Fibroblast of skin of abdomen (primary cell): Measurements from ENCODE around the gene SLC26A8.
"Not testable (repeated sequence)": the region's sequence is repeated elsewhere in the genome, so short reads cannot be mapped to it uniquely, and the experiment has no call there.

Experiments
- DNase-seq: peaks from one replicate; pipeline ENCODE4 v3.0.0-alpha.2; 2013

SLC26A8 gene

DNA sequence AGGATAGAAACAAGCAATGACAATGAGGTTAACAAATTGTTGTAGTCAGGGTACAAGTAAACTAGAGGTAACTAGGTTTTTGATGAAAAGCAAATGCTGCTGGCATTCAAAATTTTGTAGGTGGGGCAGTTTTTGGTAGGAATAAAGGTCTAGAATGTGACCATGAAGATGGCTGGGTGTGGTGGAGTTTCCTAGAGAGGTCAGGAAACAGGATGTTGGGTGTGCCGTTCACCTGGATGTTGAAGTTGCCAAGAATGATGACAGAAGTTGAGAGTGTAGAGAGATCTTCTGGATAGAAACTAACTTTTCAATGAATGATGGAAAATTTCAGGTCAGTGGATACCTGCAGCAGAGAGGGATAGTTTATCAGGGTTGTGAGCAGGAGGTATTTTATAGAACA, 25.9 kb upstream of the SLC26A8 start:
- DNase-seq = no peak

DNA sequence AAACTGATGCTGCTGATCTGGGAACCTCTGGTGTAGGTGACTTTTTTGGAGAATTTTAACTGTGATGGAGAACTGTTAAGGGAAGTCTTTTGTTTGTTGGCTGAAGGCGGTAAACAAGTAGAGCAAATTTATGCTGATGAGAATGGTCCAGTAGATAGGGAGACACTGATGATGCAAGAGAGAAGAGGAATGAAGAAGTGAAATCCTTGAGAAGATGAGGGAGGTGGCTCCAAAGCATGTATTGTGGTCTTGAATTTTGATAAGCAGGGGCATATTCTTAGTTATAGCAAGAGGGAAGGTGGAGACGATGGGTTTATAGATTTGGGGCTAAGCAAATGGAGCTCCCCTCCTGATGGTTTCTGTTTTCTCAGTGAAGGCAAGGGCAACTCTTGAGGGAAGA, 25.1 kb upstream of the SLC26A8 start:
- no peak for DNase-seq

DNA sequence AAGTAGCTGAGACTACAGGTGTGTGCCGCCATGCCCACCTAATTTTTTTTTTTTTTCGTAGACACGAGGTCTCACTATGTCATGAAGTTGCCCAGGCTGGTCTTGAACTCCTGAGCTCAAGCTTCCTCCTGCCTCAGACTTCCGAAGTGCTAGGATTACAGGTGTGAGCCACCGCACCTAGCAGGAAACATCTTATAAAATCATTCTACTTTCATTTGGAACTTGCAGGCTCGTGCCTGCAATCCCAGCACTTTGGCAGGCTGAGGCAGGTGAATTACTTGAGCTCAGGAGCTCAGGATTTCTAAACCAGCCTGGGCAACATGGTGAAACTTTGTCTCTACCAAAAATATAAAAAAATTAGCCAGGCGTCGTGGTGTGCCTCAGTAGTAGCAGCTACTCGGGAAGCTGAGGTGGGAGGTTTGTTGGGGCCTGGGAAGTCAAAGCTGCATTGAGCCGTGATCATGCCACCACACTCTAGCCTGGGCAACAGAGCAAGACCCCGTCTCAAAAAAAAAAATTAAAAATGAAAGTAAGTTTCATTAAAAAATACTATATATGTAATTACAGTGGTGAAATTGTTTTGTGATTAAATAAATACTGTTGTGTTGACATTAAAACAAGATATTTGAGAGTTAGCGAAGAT, 18.3 kb upstream of the SLC26A8 start:
- DNase-seq = no peak

DNA sequence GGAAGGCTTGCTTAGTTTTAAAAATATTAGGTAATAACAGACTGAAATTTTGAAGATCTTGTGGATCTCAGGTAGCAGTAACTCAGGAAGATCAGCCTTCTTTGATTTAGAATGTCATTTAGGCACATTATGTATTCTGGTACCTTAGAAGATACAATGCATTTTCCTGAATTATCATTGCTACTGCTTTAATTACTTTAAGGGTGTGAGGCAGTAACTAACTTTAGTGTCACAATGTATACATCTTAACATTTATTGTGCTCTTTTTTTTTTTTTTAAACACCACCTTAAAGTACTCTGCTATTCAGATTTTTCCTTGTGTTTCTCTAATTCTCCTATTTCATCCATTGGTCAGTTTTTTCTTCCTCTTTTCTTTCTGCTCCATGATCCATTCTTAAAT, 16.5 kb upstream of the SLC26A8 start:
- no peak for DNase-seq

GRCh38 chr6:36039112-36039511, 14.7 kb upstream of the SLC26A8 start:
- DNase-seq = no peak

DNA sequence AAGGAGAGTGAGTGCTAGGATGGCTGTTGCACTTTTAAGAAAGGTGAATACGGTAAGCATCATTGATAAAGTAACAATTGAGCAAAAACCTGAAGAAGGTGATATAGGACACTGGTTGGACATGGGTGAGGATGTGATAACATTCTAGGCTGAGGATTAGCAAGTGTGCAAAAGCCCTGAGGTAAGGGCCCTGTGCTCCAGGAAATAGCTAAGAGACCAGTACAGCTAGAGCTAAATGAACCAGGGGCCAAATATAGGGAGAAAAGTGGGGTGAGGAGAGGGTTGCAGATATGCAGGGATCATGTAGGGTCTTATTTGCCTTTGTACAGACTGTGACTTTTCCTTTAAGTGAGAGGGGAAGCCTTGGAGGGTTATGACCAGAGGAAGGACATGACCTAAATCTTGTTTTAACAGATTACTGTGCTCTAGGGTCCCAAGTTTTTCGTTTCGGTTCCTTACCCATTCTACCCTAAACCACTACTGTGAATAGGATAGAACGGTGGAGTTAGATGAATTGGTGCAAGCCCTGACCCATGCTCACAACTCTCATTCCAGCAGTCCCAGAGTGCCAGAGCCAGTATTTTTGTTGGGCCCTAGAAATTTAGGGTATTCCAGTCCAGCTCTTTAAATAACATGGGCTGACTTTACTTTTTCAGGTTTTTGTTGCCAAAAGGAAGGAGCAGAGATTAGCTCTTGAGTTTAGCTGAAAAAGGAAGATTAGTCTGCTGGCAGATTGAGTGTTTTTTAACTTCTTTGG, 13.9 kb upstream of the SLC26A8 start:
- DNase-seq = no peak

DNA sequence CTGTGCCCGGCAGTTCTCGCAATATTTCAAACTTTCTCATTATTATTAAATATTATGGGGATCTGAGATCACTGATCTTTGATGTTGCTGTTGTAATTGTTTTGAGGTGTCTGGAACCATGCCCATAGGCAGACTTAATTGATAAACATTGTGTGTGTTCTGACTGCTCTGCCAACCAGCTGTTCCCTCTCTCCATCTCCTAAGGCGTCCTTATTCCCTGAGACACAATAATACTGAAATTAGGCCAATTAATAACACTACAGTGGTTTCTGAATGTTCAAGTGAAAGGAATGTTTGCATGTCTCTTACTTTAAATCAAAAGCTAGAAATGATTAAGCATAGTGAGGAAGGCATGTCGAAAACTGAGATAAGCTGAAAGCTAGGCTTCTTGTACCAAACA, 10.8 kb upstream of the SLC26A8 start:
- peak; percentile 13 for DNase-seq

GRCh38 chr6:36034441-36034840, 10.0 kb upstream of the SLC26A8 start:
- no peak for DNase-seq

GRCh38 chr6:36033935-36034334, 9.5 kb upstream of the SLC26A8 start:
- no peak for DNase-seq

DNA sequence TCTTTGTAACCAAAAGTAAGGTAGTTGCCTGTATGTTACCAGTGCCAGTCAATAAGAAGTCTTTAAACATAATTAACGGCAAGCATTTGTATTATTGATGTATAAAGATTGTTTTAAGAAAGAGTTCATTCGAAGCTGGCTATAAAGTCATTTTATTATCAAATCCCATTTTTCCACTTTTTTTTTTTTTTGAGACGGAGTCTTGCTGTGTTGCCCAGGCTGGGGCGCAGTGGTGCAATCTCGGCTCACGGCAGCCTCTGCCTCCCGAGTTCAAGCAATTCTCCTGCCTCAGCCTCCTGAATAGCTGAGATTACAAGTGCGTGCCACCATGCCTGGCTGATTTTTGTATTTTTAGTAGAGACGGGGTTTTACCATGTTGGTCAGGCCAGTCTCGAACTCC, 8.7 kb upstream of the SLC26A8 start:
- not testable (repeated sequence) for DNase-seq

- DNase-seq = no peak
Observed at GRCh38 chr6:36032261-36032660, 7.8 kb upstream of the SLC26A8 start.

GRCh38 chr6:36029464-36029863, 5.0 kb upstream of the SLC26A8 start:
- DNase-seq = peak; percentile 67

GRCh38 chr6:36028877-36029324, 4.5 kb upstream of the SLC26A8 start:
- peak; percentile 66 for DNase-seq

DNA sequence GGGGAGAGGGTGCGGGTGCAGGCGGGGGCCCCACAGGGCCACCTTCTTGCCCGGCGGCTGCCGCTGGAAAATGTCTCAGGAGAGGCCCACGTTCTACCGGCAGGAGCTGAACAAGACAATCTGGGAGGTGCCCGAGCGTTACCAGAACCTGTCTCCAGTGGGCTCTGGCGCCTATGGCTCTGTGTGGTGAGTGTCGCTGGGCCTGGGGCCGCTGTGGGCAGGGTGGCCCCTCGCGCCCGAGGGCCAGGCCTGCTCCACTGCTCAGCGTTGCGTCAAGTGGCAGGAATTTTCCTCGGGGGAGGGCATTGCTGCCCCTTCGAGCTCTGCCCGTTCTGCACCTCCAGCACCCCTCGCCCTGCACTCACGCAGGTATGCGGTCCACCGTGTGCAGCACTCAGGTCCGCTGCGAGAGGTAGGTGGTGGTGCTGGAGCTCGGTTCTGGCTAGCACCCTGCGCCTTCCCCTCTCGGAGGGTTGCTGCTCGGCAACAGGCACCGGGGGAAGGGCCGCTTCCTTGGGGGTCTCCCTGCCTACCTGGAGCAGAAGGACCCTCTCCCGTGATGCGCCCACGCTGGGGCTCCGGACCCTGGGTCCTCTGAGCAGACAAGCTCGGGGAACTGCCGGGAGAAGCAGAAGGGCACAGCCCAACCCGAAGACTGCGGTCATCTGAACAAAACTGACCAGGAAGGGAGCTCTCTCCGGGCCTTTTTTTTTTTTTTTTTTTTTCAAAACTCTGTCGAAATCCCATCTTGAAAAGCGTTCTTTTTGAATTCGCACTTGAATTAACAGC, 3.8 kb upstream of the SLC26A8 start:
- DNase-seq = peak; percentile 13

- DNase-seq = peak; percentile 100
Observed at GRCh38 chr6:36027501-36028087, 3.2 kb upstream of the SLC26A8 start, which contains the start of gene MAPK14. Gene MAPK14, plus strand, starts transcription at chr6:36027808. Its CDS starts 350 bp downstream, at chr6:36028158.

DNA sequence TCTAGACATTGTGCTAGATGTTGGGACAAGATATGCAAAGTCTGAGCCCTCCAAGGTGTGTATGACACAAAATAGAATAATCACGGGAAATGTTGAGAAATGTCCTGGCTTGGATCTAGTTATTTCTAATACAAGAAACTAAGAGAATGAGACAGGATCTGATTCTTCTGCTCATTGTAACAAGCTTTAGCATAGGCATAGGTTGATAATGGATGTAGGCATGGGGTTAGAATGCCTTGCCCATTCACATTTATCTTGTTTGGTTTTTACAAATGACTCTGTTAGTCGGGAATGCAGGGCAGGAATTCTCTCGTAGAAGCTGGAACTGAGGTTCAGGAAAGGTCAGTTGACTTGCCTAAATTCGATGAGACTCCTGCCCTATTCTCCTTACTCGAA, 1.5 kb upstream of the SLC26A8 start:
- peak; percentile 30 for DNase-seq

- peak; percentile 25 for DNase-seq
Observed at GRCh38 chr6:36025260-36025931, 955 bp upstream of the SLC26A8 start.

DNA sequence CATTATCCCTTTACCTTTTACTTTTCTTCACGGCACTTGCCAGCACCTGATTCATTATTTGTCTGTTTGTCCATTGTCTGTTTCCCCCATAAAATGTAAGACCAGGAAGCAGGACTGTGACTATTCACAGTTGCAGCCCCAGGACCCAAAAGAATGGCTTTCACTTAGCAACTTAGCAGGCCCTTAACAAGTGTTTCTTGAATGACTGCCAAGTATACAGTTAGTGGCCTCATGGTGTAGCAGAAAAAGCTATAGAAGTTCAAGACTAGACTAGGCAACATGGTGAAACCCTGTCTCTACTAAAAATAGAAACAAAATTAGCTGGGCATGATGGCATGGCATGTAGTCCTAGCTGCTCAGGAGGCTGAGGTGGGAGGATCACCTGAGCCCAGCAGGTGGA, 4.3 kb downstream of the SLC26A8 start:
- DNase-seq = no peak

GRCh38 chr6:36019167-36019566, 5.3 kb downstream of the SLC26A8 start:
- DNase-seq = no peak

GRCh38 chr6:36018339-36018738, 6.1 kb downstream of the SLC26A8 start:
- no peak for DNase-seq

DNA sequence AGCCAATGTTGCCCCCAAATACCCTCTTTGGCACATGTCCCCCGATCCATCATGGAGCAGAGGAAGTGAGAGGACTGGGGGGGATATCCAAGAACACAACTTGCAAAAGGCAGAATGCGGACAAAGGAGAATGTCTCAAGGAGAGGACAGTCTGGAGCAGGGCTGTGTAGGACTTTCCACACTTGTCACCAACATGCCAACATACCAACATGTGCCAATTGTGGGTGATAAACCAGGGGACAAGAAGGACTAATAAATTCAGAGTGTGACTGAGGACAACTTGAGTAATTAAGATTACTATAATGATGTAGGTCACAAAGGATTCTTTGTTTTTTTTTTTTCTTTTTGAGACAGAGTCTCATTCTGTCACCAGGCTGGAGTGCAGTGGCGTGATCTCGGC, 8.8 kb downstream of the SLC26A8 start:
- DNase-seq = no peak

GRCh38 chr6:36000451-36000850, 24.0 kb downstream of the SLC26A8 start:
- DNase-seq = no peak
